Ishikawa (cell line): ENCODE results near the gene EEF1E1.

Experiments used
- CEBPB ChIP-seq: IDR thresholded peaks from 2 replicates; pipeline ENCODE4 v1.6.1; 2012
- CREB1 ChIP-seq: IDR thresholded peaks from 2 replicates; pipeline ENCODE4 v1.6.1; 2012; ENCODE audit warnings: low read depth
- EGR1 ChIP-seq: IDR thresholded peaks from 2 replicates; pipeline ENCODE4 v1.6.1; 2012
- EP300 ChIP-seq: IDR thresholded peaks from 2 replicates; pipeline ENCODE4 v1.6.1; 2012; ENCODE audit warnings: borderline replicate concordance
- FOXM1 ChIP-seq: IDR thresholded peaks from 2 replicates; pipeline ENCODE4 v1.6.1; 2012; ENCODE audit warnings: low read depth, borderline replicate concordance
- NFIC ChIP-seq: IDR thresholded peaks from 2 replicates; pipeline ENCODE4 v1.6.1; 2012
- RAD21 ChIP-seq: IDR thresholded peaks from 2 replicates; pipeline ENCODE4 v1.6.1; 2012; ENCODE audit warnings: low read depth
- TAF1 ChIP-seq: IDR thresholded peaks from 2 replicates; pipeline ENCODE4 v1.6.1; 2012; ENCODE audit warnings: low read depth, mild to moderate bottlenecking
- TCF12 ChIP-seq: IDR thresholded peaks from 2 replicates; pipeline ENCODE4 v1.6.1; 2012; ENCODE audit warnings: low read depth
- TEAD4 ChIP-seq: IDR thresholded peaks from 2 replicates; pipeline ENCODE4 v1.6.1; 2012
- YY1 ChIP-seq: IDR thresholded peaks from 2 replicates; pipeline ENCODE4 v1.6.1; 2012; ENCODE audit warnings: low read depth
- ZBTB7A ChIP-seq: IDR thresholded peaks from 2 replicates; pipeline ENCODE4 v1.6.1; 2012; ENCODE audit warnings: low read depth
- TF ChIP-seq, protein P1 (sequence below): IDR thresholded peaks from 2 replicates; pipeline ENCODE4 v1.6.1; 2012; ENCODE audit warnings: low read depth, mild to moderate bottlenecking
- TF ChIP-seq, protein P2 (sequence below): IDR thresholded peaks from 2 replicates; pipeline ENCODE4 v1.6.1; 2012
- TF ChIP-seq, protein P3 (sequence below): IDR thresholded peaks from 2 replicates; pipeline ENCODE4 v1.6.1; 2012

The EEF1E1 gene

DNA sequence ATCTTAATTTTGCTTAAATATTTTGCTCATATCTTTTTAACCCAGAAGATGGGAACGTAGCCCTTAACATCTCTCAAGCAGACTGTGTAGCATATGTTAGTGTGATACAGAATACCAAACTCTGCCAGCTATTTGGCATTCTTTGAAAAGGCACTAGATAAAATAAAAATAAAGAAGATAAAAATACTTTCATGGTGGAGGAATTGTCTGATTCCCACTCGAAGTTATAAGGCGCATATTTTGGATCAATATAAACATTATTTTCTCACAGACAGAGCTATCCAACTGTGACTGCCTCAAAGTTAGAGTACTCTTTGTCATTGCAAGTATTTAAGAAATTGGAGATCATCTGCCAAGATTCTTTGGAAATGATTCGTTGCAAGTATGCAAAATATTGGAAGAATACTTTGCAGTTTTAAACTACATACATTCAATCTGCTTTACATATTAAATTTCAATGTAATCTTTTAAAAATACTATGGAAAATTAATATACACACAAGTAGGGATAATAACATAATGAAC, 10.8 kb upstream of the EEF1E1 start:
- TF ChIP-seq, protein P1, sequence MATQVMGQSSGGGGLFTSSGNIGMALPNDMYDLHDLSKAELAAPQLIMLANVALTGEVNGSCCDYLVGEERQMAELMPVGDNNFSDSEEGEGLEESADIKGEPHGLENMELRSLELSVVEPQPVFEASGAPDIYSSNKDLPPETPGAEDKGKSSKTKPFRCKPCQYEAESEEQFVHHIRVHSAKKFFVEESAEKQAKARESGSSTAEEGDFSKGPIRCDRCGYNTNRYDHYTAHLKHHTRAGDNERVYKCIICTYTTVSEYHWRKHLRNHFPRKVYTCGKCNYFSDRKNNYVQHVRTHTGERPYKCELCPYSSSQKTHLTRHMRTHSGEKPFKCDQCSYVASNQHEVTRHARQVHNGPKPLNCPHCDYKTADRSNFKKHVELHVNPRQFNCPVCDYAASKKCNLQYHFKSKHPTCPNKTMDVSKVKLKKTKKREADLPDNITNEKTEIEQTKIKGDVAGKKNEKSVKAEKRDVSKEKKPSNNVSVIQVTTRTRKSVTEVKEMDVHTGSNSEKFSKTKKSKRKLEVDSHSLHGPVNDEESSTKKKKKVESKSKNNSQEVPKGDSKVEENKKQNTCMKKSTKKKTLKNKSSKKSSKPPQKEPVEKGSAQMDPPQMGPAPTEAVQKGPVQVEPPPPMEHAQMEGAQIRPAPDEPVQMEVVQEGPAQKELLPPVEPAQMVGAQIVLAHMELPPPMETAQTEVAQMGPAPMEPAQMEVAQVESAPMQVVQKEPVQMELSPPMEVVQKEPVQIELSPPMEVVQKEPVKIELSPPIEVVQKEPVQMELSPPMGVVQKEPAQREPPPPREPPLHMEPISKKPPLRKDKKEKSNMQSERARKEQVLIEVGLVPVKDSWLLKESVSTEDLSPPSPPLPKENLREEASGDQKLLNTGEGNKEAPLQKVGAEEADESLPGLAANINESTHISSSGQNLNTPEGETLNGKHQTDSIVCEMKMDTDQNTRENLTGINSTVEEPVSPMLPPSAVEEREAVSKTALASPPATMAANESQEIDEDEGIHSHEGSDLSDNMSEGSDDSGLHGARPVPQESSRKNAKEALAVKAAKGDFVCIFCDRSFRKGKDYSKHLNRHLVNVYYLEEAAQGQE: no peak

DNA sequence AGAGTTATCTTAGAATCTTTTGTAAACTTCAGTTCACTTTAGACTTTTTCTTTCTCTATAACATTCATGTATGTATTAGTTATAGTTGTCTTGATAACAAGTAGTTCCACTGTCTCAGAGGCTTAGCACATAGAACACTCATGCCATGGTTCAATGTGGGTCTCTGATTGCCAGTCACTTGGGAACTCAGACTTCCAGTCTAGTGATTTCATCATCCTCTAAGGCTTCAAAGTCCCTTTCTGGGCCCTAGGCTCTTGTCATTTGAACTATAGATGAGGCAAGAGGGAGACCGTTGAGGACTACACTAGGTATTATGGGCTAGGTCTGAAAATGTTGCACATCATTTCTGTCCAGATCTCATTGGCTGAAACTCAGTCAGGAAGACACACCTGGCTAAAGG, 8.4 kb upstream of the EEF1E1 start:
- TF ChIP-seq, protein P1: no peak
- TF ChIP-seq NFIC (no peak), TAF1 (no peak), EGR1 (no peak), FOXM1 (no peak)
- TF ChIP-seq, protein P2, sequence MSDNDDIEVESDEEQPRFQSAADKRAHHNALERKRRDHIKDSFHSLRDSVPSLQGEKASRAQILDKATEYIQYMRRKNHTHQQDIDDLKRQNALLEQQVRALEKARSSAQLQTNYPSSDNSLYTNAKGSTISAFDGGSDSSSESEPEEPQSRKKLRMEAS: no peak

DNA sequence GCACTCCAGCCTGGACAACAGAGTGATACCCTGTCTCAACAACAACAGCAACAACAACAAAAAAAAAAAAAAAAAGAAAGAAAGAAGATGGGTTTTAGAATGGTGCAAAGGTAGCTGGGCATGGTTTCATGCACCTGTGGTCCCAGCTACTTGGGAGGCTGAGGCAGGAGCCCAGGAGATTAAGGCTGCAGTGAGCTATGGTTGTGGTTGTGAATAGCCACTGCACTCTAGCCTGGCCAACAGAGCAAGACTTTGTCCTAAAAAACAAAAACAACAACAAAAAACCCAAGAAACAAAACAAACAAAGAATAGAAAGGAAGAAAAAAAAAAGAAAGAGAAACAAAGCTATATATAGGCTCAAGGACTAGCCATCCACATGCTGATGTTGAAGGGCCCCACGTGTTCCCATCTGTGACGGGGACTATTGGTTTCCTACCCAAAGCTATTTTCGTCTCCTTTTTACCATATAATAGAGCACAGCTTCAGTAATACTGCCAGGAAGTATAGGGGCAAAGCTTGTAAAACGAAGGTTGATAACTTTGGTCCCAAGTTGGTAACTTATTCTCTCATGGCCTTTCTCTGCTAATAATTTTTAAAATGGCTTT, 7.9 kb upstream of the EEF1E1 start:
- TF ChIP-seq CREB1: no peak
- TF ChIP-seq, protein P3, sequence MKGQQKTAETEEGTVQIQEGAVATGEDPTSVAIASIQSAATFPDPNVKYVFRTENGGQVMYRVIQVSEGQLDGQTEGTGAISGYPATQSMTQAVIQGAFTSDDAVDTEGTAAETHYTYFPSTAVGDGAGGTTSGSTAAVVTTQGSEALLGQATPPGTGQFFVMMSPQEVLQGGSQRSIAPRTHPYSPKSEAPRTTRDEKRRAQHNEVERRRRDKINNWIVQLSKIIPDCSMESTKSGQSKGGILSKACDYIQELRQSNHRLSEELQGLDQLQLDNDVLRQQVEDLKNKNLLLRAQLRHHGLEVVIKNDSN: no peak
- TF ChIP-seq EP300: no peak
- TF ChIP-seq, protein P1: no peak
- no peak for TF ChIP-seq RAD21
- TF ChIP-seq CEBPB: no peak
- no peak for TF ChIP-seq FOXM1
- no peak for TF ChIP-seq EGR1
- TF ChIP-seq TAF1: no peak
- no peak for TF ChIP-seq NFIC
- TF ChIP-seq YY1: no peak
- TF ChIP-seq ZBTB7A: no peak

DNA sequence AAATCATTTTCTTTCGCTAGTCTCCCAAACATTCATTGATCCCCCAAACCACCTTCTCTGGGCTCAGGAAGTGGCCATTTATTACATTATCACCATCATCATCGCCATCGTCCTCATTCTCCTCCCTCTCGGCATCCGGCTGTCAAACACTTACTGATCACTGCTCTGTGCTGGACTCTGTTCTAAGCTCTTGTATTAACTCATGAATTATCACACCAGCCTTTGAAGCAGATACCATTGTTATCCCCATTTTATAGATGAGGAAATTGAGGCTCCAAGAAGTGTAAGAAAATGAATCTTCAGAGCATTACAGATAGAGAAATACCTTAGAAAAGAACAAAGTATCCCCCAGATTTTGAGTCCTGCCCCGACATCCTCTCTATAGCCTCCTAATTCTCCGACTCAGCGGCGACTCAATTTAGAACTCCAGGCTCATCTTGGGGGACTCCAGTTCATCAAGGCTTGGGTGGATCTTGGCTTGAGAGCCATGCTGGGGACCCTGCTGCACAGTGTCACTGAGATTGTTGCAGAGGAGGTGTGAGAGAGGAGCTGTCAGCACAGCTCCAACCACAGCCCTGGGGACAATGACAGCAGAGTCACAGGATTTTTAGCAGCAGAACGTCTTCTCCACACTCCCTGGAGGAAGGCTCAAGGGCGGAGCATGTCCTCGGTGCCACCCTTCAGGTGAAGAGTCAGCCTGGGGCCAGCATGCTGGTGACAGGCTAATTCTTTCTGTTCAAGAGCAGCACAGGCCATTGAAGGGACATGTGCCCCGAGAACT, 6.6 kb upstream of the EEF1E1 start:
- TF ChIP-seq, protein P1: no peak
- TF ChIP-seq ZBTB7A: no peak
- TF ChIP-seq CREB1: no peak
- no peak for TF ChIP-seq EP300
- TF ChIP-seq YY1: no peak
- no peak for TF ChIP-seq TCF12
- TF ChIP-seq TAF1: no peak
- TF ChIP-seq EGR1: no peak
- TF ChIP-seq CEBPB: no peak
- TF ChIP-seq FOXM1: no peak
- no peak for TF ChIP-seq RAD21
- TF ChIP-seq NFIC: no peak
- TF ChIP-seq, protein P2: no peak
- no peak for TF ChIP-seq TEAD4
- TF ChIP-seq, protein P3: no peak
